ENCODE results near the gene BAX. TPM values are rescaled to one million over a fixed set of nuclear protein-coding genes. Genes with fewer than 3 reads are reported as not detected.
"Not testable (repeated sequence)": the region's sequence is repeated elsewhere in the genome, so short reads cannot be mapped to it uniquely, and the experiment has no call there.

BAX gene
- polyA plus RNA-seq, 5 donors, result 41.9 to 96.2 (median 62.0) TPM

- not testable (repeated sequence) for DNase-seq
Measured at GRCh38 chr19:48927692-48928091, 27.0 kb upstream of the BAX start.

GRCh38 chr19:48928164-48929025 is 26.3 kb upstream of the BAX start:
- peak in 1 of 2 donors; percentile 48 for DNase-seq

GRCh38 chr19:48933382-48933932 is 21.2 kb upstream of the BAX start, which contains the start of gene DHDH:
Gene DHDH, plus strand, starts transcription at chr19:48933699. Its CDS starts 23 bp downstream, at chr19:48933722.
- peak; percentile 70 to 72 for DNase-seq

- no peak for DNase-seq
Measured at GRCh38 chr19:48934837-48935236, 19.8 kb upstream of the BAX start.

- DNase-seq, result no peak
Measured at GRCh38 chr19:48935864-48936263, 18.8 kb upstream of the BAX start.

- no peak for DNase-seq
Measured at GRCh38 chr19:48938256-48938655, 16.4 kb upstream of the BAX start.

GRCh38 chr19:48940902-48941301 is 13.8 kb upstream of the BAX start:
- no peak for DNase-seq

- no peak for DNase-seq
Measured at GRCh38 chr19:48943081-48943480, 11.6 kb upstream of the BAX start.

GRCh38 chr19:48945415-48945814 is 9.3 kb upstream of the BAX start:
- DNase-seq, result no peak

- no peak for DNase-seq
Measured at GRCh38 chr19:48945817-48946216, 8.9 kb upstream of the BAX start.

GRCh38 chr19:48946463-48947257 is 8.0 kb upstream of the BAX start:
- no peak for DNase-seq

- DNase-seq, result no peak
Measured at GRCh38 chr19:48947258-48947542, 7.5 kb upstream of the BAX start.

- no peak for DNase-seq
Measured at GRCh38 chr19:48950159-48950558, 4.5 kb upstream of the BAX start.

GRCh38 chr19:48950830-48951519 is 3.7 kb upstream of the BAX start:
- DNase-seq, result no peak

- DNase-seq, result no peak
Measured at GRCh38 chr19:48953141-48953540, 1.5 kb upstream of the BAX start.

- no peak for DNase-seq
Measured at GRCh38 chr19:48953990-48954594, 583 bp upstream of the BAX start.

GRCh38 chr19:48955308-48955958 is 758 bp downstream of the BAX start:
- DNase-seq, result no peak

GRCh38 chr19:48958006-48958405 is 3.3 kb downstream of the BAX start:
- no peak for DNase-seq

- no peak for DNase-seq
Measured at GRCh38 chr19:48959341-48960239, 4.9 kb downstream of the BAX start.

- no peak for DNase-seq
Measured at GRCh38 chr19:48961051-48961649, 6.5 kb downstream of the BAX start.
